DND-41 (cell line): ENCODE data around the gene LRRC75B.

Experiments used
- ATAC-seq: fragments of 200-7000 bp; cut with Tn5 transposase; 3 replicates; pipeline ENCODE4 v1.9.1; 2021; ENCODE audit warnings: low read depth; ENCODE audit not compliant: insufficient read depth
- DNase-seq: peaks from one replicate; pipeline ENCODE4 v3.0.0-alpha.2; 2020
- H2AFZ ChIP-seq: 2 replicates; pipeline ENCODE4 v1.6.0; 2012; ENCODE audit warnings: low read depth, low read length
- H3K27ac ChIP-seq: 2 replicates; pipeline ENCODE4 v1.5.1; 2012; ENCODE audit warnings: low read length, inconsistent platforms
- H3K27me3 ChIP-seq: fragments of 200-600 bp; sonication (generic); 2 replicates; pipeline ENCODE4 v1.6.0; 2012; ENCODE audit warnings: low read length, mild to moderate bottlenecking, inconsistent platforms; ENCODE audit not compliant: insufficient read depth, poor library complexity
- H3K36me3 ChIP-seq: 2 replicates; pipeline ENCODE4 v1.5.1; 2012; ENCODE audit warnings: low read length, inconsistent platforms; ENCODE audit not compliant: insufficient read depth
- H3K4me1 ChIP-seq: 2 replicates; pipeline ENCODE4 v1.5.1; 2012; ENCODE audit warnings: mild to moderate bottlenecking, low read length; ENCODE audit not compliant: insufficient read depth
- H3K4me2 ChIP-seq: 2 replicates; pipeline ENCODE4 v1.6.0; 2012; ENCODE audit warnings: mild to moderate bottlenecking, moderate library complexity, low read length, inconsistent platforms; ENCODE audit not compliant: insufficient read depth
- H3K4me3 ChIP-seq, 2 experiments: fragments of 200-600 bp in 1 of 2; shearing (Covaris generic) in 1 of 2; 2 replicates each; pipeline ENCODE4 v1.5.1; 2012 to 2016; ENCODE audit warnings: inconsistent platforms in 2 of 2, low read length in 2 of 2, mild to moderate bottlenecking in 2 of 2, low read depth in 1 of 2, moderate library complexity in 1 of 2
- H3K79me2 ChIP-seq: 2 replicates; pipeline ENCODE4 v1.6.0; 2012; ENCODE audit warnings: low read length, inconsistent platforms; ENCODE audit not compliant: insufficient read depth
- H3K9ac ChIP-seq: 2 replicates; pipeline ENCODE4 v1.6.0; 2012; ENCODE audit warnings: low read depth, mild to moderate bottlenecking, inconsistent platforms, low read length, moderate library complexity
- H3K9me3 ChIP-seq: 2 replicates; pipeline ENCODE4 v1.5.1; 2012; ENCODE audit warnings: low read length, moderate library complexity, mild to moderate bottlenecking, inconsistent platforms; ENCODE audit not compliant: insufficient read depth, severe bottlenecking
- H4K20me1 ChIP-seq: 2 replicates; pipeline ENCODE4 v1.6.0; 2012; ENCODE audit warnings: low read length; ENCODE audit not compliant: insufficient read depth
- CTCF ChIP-seq: IDR thresholded peaks from 2 replicates; pipeline ENCODE4 v1.5.1; 2012; ENCODE audit warnings: borderline replicate concordance, low read length, moderate library complexity, mild to moderate bottlenecking; ENCODE audit not compliant: poor library complexity, severe bottlenecking; ENCODE audit errors: extremely low read depth
- EZH2 ChIP-seq: IDR thresholded peaks from 3 replicates; pipeline ENCODE4 v1.6.1; 2012; ENCODE audit warnings: borderline replicate concordance, low read depth, mild to moderate bottlenecking, moderate library complexity, low read length, inconsistent platforms; ENCODE audit not compliant: severe bottlenecking

LRRC75B gene

GRCh38 chr22:24564376-24565058 is 28.4 kb downstream of the LRRC75B start:
- Histone ChIP-seq H4K20me1 (peaks cover 78% of the 10 kb centered on the region), H2AFZ (no peak overlapping the region), H3K79me2 (peaks cover 92% of the 10 kb centered on the region), H3K4me2 (no peak overlapping the region), H3K27me3 (no peaks in the 10 kb centered on the region), H3K27ac (no peak overlapping the region), H3K4me3 (no peak overlapping the region), H3K9me3 (no peaks in the 10 kb centered on the region), H3K36me3 (peaks cover 82% of the 10 kb centered on the region), H3K9ac (no peak overlapping the region), H3K4me1 (peaks cover 27% of the 10 kb centered on the region; the same call in 1 of the 2 replicates)
- TF ChIP-seq CTCF: no peak
- no peak for TF ChIP-seq EZH2
- no peak for ATAC-seq
- no peak for DNase-seq

- peaks cover 96% of the 10 kb centered on the region for H3K79me2 ChIP-seq
- peaks cover 40% of the 10 kb centered on the region for H3K4me1 ChIP-seq
- no peaks in the 10 kb centered on the region for H3K27me3 ChIP-seq
- no peak overlapping the region for H3K9ac ChIP-seq
- no peak overlapping the region for H3K27ac ChIP-seq
- DNase-seq: no peak
- H4K20me1 ChIP-seq: peaks cover 83% of the 10 kb centered on the region
- H3K36me3 ChIP-seq: peaks cover 86% of the 10 kb centered on the region
- TF ChIP-seq CTCF (no peak), EZH2 (no peak)
- H3K4me2 ChIP-seq: no peak overlapping the region
- H3K4me3 ChIP-seq: no peak overlapping the region
- no peaks in the 10 kb centered on the region for H3K9me3 ChIP-seq
- H2AFZ ChIP-seq: no peak overlapping the region
- no peak for ATAC-seq
These were observed 29.6 kb downstream of the LRRC75B start for GRCh38 chr22:24563246-24563645.

- H3K4me1 ChIP-seq: peaks cover 57% of the 10 kb centered on the region
These were observed 33.4 kb downstream of the LRRC75B start for GRCh38 chr22:24559471-24559870.

More at GRCh38 chr22:24559471-24559870, 33.4 kb downstream of the LRRC75B start:
- Histone ChIP-seq H4K20me1 (peaks cover 68% of the 10 kb centered on the region), H3K9me3 (no peaks in the 10 kb centered on the region), H3K27me3 (no peaks in the 10 kb centered on the region), H3K27ac (no peak overlapping the region), H3K4me2 (peak overlapping the region; percentile 94; the same call in 1 of the 2 replicates), H3K9ac (no peak overlapping the region), H2AFZ (no peak overlapping the region), H3K4me3 (no peak overlapping the region), H3K36me3 (peaks cover 64% of the 10 kb centered on the region), H3K79me2 (peaks cover 90% of the 10 kb centered on the region)
- ATAC-seq: no peak
- no peak for DNase-seq
- TF ChIP-seq EZH2 (no peak), CTCF (no peak)
